Stimulated activated CD4-positive, alpha-beta T cell treated with anti-CD3 and anti-CD28 coated beads, Interleukin-15, amount 100 ng/mL, for 24 hours (primary cell): ENCODE results near the gene CCDC187.

Experiments used
- DNase-seq: peaks from one replicate; pipeline ENCODE4 v3.0.0-alpha.2; 2020

Gene CCDC187

DNA sequence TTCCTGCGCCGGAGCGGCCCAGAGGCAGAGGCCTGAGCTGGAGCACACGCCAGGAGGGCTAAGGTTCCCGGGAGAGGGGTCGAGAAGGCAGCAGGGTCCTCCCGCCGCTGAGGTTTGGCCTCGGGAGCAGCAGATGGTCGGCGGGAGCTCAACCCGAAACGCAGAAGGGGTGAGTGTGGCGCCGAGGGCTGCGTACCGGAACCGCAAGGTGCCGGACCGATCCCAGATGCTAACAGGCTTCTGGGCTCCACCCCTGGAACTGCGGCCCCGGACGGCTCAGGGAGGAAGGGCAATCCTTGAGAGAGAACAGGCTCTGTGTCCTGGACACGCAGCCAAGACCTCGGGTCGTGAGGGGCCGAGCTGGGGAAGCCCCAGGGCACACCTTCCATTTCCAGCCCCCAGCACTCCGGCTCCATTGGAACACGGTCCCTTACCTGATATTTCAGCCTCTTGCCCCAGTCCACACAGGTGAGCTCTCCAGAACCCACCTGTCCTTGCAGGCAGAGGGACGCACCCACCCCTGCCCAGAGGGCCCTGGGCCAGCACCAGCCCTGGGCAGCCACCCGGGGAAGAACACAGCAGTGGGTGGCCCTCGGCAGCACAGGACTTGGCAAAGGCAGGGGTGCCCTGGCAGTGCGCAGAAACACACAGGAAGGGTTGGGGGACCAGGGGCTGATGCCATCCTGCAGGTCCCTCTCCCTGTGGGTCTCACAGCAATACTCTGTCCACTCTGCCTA is 100.3 kb downstream of the CCDC187 start:
- no peak for DNase-seq

DNA sequence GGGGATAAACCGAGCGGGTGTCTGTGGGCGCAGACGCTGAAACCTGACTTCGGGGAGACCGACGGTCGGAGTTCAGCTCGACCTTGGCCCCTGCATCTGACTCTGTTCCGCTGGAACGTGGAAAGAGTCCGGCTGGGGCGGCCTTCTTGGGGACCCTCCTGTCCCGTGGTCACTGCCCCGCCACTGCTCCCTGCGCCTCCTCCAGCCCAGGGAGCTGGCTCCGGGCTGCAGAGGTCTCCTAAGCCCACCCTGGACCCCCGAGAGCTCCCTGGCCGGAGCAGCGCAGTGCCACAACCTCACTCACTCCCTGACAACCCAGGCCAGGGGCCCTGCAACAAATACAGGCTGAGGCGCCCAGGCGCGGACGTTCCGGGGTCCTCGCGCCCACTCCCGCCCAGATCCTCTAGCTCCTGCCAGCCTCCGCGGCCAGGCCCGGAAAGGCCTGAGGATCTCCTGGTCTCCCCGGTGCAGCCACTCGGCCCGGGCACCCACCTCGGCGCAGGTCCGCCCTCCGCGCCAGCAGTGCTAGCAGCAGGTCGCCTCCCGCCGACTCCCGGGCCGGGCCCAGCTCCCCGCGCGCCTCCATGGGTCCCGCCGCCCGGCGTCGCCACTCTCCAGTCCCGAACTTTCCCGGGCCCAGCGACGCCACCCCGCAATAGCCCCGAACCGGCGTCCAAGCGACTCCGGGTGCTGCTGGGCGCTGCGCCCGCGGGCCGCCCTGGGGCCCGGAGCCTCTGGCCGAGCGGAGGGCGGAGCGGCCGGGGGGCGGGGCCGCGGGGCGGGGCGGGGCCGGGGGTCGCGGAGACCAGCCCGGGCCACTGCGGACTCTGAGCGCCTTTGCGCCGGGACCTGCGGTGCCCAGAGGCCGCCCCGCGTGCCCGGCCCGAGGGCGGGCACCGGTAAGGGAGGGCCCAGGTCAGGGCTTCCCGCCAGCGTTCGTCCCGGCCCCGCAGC is 101.2 kb downstream of the CCDC187 start:
- DNase-seq: no peak

DNA sequence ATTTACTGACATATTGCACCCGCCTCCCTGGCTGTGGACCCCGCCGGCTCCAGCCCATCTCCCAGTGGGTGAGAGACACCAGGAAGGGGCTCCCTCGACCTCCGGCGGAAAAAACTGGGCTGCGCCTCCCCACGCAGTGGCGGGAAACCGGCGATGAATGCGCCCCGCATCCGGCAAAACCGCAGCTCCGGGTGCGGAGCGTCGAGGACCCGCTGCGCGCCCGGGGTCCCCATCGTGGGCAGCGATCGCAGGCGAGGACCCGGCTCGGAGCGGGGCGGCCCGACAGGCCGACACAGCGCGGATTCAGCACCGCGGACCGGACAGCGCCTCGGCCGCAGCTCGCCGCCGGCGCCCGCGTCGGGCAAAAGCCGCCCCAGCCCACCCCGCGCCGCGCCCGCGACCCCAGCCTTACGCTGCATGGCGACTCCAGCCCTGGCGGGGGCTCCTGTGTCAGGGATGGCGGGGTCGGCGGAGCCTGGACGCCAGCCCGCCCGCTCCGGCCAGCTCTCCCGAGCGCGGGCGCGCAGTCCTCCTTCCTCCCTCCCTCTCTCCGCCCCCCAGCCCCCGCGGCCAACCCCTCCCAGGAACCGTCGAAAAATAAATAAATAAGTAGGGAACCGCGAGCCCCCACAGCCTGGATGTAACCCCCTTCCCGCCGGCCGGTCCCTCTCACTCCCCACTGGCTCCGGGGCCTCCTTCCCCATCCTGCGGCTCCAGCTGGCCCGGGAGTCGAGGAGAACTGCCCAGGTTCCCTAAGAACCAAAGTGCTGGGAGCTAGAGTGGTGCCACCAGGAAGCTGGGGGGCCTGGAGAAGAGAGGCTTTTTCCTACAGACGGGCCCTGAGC is 102.1 kb downstream of the CCDC187 start:
- no peak for DNase-seq

GRCh38 chr9:136201174-136201573 is 102.7 kb downstream of the CCDC187 start:
- no peak for DNase-seq

DNA sequence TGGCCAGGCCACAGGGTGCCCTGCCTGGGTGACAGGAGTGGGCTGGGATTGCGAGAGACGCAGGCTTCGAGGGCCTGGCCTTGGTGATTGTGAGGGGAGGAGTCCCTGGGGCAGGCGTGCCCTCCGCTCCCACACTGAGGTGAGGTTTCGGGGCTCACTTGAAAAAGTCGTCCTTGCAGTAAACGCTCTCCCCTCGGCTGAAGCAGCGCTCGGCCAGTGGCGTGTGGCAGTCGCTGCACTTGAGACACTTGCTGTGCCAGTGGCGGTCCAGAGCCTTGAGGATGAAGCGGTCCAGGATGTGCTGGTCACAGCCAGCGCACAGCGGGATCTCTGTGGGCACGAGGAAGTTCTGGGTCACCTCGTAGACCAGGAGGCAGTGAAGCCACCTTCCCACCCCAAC is 103.5 kb downstream of the CCDC187 start:
- DNase-seq: no peak
